ENCODE data around the gene C19orf33. TPM values are rescaled to one million over a fixed set of nuclear protein-coding genes. Genes with fewer than 3 reads are reported as not detected.
A peak's percentile ranks its signal among the peaks of the same experiment; 100 is the strongest.

Gene C19orf33
- total and polyA plus RNA-seq, 9 of the 15 experiments (the other 6 are each of a cell fraction or from before 2014, with no cell fraction given), result 3.2 TPM; not detected in 8

DNA sequence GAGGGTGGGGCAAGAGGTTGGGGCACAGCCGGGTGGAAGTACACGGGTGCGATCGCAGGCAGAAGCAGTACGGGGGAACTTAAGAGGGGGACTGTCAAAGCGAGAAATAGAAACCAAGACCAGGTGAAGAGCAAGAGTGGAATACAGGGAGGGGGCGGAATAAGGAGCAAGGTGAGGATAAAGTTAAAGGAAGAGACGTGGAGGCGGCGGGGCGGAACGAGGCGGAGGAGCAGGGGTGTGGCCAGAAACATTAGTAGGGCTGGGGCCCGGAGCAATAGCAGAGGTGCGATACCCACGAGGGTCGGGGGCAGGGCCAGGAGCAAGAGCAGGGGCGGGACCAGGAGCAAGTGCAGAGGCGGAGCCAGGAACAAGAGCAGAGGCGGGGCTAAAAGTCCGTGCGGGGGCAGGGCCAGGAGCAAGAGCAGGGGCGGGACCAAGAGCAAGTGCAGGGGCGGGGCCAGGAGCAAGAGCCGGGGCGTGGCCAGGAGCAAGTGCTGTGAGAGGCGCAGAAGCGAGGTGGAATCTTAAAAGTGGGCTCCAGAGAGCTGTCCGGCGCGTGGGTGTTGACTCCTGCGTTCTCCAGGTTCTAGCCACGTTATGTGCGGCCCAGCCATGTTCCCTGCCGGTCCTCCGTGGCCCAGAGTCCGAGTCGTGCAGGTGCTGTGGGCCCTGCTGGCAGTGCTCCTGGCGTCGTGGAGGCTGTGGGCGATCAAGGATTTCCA is 32.7 kb downstream of the C19orf33 start (continued):
- TF ChIP-seq, protein P1, sequence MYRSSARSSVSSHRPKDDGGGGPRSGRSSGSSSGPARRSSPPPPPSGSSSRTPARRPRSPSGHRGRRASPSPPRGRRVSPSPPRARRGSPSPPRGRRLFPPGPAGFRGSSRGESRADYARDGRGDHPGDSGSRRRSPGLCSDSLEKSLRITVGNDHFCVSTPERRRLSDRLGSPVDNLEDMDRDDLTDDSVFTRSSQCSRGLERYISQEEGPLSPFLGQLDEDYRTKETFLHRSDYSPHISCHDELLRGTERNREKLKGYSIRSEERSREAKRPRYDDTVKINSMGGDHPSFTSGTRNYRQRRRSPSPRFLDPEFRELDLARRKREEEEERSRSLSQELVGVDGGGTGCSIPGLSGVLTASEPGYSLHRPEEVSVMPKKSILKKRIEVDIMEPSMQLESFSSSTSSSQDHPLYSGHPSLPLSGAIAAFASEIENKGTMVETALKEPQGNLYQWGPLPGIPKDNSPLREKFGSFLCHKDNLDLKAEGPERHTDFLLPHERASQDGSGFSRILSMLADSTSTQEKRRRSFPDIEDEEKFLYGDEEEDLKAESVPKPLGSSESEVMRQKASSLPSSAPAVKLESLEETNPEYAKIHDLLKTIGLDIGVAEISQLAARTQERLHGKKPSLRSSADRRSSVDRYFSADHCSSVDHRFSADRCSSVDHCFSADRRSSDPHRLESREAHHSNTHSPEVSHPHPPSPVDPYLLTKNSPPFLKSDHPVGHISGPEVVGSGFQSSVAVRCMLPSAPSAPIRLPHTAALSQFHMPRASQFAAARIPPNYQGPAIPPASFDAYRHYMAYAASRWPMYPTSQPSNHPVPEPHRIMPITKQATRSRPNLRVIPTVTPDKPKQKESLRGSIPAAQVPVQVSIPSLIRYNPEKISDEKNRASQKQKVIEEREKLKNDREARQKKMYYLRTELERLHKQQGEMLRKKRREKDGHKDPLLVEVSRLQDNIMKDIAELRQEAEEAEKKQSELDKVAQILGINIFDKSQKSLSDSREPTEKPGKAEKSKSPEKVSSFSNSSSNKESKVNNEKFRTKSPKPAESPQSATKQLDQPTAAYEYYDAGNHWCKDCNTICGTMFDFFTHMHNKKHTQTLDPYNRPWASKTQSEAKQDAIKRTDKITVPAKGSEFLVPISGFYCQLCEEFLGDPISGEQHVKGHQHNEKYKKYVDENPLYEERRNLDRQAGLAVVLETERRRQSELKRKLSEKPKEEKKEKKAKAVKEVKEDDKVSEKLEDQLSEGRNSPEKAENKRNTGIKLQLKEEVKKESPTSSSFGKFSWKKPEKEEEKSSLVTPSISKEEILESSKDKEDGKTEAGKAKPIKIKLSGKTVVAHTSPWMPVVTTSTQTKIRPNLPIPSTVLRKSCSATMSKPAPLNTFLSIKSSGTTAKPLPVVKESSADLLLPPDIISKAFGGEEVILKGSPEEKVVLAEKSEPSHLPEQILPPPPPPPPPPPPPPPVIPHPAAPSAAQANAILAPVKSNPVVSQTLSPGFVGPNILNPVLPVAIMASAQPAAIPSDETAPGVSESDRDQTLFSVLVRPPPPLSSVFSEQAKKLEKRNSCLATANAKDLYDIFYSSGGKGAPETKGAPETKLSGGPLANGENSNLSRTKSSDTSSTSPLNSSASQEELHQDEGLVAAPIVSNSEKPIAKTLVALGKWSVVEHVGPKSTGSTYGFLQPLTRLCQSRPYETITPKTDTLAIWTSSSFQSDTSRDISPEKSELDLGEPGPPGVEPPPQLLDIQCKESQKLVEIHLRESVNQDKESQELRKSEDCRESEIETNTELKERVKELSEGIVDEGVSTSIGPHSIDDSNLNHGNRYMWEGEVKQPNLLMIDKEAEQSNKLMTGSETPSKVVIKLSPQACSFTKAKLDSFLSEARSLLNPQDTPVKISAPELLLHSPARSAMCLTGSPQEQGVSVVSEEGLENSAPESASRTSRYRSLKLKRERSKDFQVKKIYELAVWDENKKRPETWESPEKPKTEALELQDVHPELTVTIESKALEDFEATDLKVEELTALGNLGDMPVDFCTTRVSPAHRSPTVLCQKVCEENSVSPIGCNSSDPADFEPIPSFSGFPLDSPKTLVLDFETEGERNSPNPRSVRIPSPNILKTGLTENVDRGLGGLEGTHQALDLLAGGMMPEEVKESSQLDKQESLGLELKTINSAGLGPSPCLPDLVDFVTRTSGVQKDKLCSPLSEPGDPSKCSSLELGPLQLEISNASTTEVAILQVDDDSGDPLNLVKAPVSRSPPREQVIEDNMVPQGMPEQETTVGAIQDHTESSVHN (IDR thresholded peaks at IDR 0.05; ENCODE audit: borderline replicate concordance in 1 of 2, low read depth in 1 of 2), result no peak
- TF ChIP-seq ASH1L (IDR thresholded peaks at IDR 0.05; ENCODE audit: borderline replicate concordance, low read depth, partially characterized antibody) (peak; percentile 54), MAZ (CRISPR knock-in tag; conservative IDR thresholded peaks at IDR 0.05 in 1 of 2, IDR thresholded peaks at IDR 0.05 in 1 of 2) (peak in 1 of 2 experiments; percentile 21; a peak in 1 of 4 replicates), CBFB (CRISPR knock-in tag; IDR thresholded peaks at IDR 0.05) (no peak), TFAM (CRISPR knock-in tag; conservative IDR thresholded peaks at IDR 0.05) (no peak), ZNF766 (CRISPR knock-in tag; conservative IDR thresholded peaks at IDR 0.05) (no peak), ZNF830 (CRISPR knock-in tag; IDR thresholded peaks at IDR 0.05) (no peak)
- TF ChIP-seq, protein P2, sequence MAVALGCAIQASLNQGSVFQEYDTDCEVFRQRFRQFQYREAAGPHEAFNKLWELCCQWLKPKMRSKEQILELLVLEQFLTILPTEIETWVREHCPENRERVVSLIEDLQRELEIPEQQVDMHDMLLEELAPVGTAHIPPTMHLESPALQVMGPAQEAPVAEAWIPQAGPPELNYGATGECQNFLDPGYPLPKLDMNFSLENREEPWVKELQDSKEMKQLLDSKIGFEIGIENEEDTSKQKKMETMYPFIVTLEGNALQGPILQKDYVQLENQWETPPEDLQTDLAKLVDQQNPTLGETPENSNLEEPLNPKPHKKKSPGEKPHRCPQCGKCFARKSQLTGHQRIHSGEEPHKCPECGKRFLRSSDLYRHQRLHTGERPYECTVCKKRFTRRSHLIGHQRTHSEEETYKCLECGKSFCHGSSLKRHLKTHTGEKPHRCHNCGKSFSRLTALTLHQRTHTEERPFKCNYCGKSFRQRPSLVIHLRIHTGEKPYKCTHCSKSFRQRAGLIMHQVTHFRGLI (CRISPR knock-in tag; IDR thresholded peaks at IDR 0.05), result no peak
- TF ChIP-seq, protein P3, sequence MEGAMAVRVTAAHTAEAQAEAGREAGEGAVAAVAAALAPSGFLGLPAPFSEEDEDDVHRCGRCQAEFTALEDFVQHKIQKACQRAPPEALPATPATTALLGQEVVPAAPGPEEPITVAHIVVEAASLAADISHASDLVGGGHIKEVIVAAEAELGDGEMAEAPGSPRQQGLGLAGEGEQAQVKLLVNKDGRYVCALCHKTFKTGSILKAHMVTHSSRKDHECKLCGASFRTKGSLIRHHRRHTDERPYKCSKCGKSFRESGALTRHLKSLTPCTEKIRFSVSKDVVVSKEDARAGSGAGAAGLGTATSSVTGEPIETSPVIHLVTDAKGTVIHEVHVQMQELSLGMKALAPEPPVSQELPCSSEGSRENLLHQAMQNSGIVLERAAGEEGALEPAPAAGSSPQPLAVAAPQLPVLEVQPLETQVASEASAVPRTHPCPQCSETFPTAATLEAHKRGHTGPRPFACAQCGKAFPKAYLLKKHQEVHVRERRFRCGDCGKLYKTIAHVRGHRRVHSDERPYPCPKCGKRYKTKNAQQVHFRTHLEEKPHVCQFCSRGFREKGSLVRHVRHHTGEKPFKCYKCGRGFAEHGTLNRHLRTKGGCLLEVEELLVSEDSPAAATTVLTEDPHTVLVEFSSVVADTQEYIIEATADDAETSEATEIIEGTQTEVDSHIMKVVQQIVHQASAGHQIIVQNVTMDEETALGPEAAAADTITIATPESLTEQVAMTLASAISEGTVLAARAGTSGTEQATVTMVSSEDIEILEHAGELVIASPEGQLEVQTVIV (CRISPR knock-in tag; IDR thresholded peaks at IDR 0.05; ENCODE audit: borderline replicate concordance), result no peak
- TF ChIP-seq, protein P4, sequence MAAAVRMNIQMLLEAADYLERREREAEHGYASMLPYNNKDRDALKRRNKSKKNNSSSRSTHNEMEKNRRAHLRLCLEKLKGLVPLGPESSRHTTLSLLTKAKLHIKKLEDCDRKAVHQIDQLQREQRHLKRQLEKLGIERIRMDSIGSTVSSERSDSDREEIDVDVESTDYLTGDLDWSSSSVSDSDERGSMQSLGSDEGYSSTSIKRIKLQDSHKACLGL (CRISPR knock-in tag; IDR thresholded peaks at IDR 0.05; ENCODE audit: borderline replicate concordance, poor library complexity, severe bottlenecking), result no peak
- TF ChIP-seq, protein P5, sequence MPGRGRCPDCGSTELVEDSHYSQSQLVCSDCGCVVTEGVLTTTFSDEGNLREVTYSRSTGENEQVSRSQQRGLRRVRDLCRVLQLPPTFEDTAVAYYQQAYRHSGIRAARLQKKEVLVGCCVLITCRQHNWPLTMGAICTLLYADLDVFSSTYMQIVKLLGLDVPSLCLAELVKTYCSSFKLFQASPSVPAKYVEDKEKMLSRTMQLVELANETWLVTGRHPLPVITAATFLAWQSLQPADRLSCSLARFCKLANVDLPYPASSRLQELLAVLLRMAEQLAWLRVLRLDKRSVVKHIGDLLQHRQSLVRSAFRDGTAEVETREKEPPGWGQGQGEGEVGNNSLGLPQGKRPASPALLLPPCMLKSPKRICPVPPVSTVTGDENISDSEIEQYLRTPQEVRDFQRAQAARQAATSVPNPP (IDR thresholded peaks at IDR 0.05; ENCODE audit: borderline replicate concordance, insufficient read depth, insufficient read length), result no peak

Measured in K562 (cell line).